SW 1271 (cell line): ENCODE measurements around the gene ZNF236.
"Not testable (repeated sequence)": the region's sequence is repeated elsewhere in the genome, so short reads cannot be mapped to it uniquely, and the experiment has no call there.

ENCODE experiments used
- DNase-seq, 2 experiments: peaks; one replicate each; lab custom pipeline; 2025; lab: John Stamatoyannopoulos, UW

ZNF236 gene

DNA sequence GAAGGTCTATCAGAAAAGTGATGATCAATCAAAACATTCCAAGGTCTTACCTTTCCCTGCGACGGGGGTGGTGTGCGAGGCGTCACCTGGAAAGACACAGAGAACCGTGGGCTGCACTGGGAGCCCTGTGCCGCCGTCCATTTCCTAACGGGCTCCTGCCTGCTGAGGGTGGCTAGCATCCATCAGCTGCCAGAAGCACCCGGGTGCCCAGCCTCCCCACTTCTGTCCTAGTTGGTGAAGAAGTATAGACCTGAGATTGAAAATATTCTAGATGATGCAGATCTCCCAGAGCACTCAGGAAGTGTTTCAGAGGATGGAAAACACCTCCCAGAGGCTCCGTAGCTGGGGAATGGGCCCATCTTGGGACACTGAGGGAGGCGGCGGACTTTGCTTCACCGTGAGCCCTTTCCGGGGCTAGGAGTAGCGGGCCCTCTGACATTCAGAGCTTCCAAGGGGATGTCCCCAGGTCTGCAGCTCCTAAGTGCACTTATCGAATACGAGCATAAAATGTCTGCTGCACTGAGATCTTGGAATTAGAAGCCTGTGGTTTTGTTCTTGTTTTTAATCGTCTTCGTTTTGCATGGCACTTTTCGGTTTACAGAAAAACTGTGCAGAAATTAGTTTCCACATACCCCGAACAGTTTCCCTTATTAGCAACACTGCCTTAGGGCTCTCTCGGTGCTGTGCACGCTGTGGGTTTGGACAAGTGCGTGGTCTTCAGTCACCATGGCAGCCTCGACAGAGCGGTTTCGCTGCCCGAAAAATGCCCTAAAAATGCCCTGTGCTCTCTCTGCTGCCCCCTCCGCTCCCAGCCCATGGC, 166.7 kb downstream of the ZNF236 start:
- no peak for DNase-seq

- no peak for DNase-seq
Observed at GRCh38 chr18:76989647-76990190, 167.4 kb downstream of the ZNF236 start.

- not testable (repeated sequence) for DNase-seq
Observed at GRCh38 chr18:76990343-76991020, 168.1 kb downstream of the ZNF236 start.

GRCh38 chr18:76991021-76991688, 168.8 kb downstream of the ZNF236 start:
- no peak for DNase-seq

DNA sequence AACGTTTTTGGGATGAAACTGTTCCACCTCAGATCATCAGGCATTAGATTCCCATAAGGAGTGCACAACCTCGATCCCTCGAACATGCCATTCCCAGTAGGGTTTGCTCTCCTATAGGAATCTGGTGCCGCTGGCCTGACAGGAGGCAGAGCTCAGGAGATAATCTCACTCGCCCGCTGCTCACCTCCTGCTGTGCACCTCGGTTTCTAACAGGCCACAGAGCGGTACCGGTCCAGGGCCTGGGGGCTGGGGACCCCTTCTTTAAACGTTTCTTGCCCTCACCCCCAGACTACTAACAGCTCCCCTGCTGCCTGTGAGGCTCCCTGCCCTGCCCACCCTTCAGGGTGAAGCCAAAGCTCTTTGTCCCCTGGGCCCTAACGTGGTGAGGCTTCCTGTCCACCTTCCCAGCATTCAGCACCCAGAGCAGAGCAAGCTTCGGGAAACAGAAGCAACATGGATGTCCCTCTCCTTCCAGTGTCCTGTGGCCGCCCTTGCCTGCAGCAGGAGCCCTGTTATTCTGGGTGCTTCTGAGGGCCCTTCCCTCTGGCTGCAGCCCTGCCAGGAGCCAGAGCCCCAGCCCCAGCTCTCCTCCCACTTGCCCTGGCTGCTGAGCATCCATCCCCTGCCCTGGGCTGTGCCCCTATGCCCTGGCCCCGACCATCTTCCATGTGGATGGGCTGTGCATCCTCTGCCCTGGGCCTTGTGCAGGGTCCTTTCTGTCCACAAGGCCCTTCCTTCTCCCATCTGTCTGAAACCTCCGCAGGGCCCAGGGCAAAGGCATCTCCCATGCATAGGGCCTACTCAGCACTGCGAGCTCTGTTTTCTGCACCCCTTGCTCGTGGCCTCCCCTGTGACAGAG, 170.1 kb downstream of the ZNF236 start:
- no peak for DNase-seq

DNA sequence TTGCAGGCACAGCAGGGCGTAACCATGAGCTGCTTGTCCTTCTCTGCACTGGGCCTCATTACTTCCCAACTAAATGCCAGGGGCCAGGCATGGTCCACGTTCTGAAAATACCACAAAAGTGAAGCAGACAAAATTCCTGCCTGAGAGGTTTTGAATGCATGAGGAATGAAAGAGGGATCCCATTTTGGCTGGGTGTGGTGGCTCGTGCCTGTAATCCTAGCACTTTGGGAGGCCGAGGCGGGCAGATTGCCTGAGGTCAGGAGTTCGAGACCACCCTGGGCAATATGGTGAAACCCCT, 170.7 kb downstream of the ZNF236 start:
- no peak for DNase-seq

GRCh38 chr18:76993573-76993972, 171.2 kb downstream of the ZNF236 start:
- DNase-seq: no peak

DNA sequence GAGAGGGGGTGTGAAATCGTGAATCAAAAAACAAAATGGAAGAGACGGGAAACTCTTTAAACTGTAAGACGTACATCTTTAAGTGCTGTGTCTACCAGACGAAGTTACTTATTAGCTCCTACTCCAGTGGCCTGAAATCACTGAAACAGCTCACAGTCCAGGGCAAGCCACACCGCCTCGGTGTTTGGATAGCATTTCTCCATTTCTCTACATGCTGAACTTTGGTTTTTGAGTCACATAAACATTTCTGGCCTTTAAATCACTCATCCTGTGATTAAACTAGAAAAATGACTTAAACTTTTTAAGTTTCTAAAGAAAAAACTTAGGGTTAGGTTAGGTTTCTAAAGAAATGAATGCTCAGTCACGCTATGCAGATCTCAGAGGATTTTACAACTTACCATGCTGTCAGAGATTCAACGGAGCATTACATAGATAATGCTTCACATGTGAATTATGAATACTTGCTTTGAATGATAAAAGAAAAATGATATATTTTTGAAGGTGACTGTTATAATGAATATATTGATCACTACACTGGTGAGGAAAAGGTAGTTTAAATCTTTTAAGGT, 171.8 kb downstream of the ZNF236 start:
- no peak for DNase-seq

DNA sequence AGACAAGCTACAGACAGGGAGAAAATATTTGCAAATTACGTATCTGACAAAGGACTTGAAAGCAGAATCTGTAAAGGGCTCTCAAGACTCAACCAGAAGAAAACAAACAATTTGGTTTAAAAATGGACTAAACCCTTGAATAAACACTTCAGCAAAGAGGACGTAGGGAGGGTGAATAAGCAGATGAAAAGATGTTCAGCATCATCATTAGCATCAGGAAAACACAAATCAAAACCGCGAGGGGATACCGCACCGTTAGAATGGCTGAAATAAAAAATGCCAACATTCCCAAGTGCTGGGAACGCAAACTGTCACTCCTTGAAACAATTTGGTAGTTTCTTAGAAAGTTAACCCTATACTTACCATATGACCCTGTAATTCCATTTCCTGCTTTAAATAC, 173.5 kb downstream of the ZNF236 start:
- DNase-seq: no peak

GRCh38 chr18:76996429-76996828, 174.1 kb downstream of the ZNF236 start:
- no peak for DNase-seq

DNA sequence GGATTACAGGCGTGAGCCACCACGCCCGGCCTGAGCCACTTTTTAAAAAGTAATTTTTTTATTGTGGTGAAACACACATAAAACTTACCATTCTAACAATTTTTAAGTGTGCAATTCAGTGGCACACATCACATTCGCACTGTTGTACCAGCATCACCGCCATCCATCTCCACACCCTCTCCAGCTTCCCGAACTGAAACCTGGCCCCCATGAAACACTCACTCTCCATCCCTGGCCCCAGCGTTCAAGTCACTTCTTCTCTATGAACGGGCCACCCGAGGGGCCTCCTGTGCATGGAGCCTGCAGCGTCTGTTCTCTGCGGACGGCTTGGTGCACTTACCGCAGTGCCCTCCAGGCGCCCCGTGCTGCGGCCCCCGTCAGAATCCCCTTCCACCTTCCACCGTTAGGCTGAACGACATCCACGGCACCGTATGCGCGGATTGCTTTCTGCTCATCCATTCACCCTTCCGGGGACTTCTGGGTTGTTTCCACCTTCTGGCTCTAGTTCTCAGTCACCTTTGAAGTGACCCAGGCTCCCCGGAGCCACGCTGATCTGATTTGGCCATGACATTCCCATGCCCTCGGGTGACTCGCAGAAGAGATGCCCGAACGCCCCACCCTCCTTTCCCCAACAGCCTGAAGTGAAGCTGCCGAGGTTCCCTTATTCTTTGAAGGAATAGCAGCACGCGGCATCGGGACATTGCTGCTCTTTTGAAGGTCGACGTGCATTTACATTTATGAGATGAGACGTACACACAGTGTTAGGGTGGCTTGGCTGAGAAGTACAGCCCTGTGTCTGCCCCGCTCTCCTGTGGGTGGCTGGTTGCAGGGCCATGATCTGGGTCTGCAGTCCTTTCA, 175.8 kb downstream of the ZNF236 start:
- DNase-seq: no peak

GRCh38 chr18:76999077-76999476, 176.7 kb downstream of the ZNF236 start:
- no peak for DNase-seq

DNA sequence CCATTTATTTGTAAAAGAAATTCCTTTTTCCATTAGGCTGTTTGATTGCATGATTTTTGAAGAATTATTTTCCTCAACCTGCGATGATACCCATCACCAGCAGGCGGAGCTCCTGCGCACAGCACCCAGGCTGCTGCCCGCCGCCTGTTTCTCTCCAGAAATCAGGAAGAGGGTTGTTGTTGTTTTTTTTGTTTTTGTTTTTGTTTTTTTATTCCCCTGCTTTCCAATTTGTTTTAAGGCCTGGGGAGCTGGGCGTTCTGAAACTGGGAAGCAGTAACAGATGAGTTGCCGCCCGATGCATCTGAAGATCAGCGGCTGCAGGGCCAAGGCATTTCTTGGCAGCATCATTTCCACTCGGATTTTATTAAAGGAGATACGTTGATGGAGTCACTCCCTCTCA, 178.2 kb downstream of the ZNF236 start:
- peak in 1 of 2 experiments; percentile 26 for DNase-seq

DNA sequence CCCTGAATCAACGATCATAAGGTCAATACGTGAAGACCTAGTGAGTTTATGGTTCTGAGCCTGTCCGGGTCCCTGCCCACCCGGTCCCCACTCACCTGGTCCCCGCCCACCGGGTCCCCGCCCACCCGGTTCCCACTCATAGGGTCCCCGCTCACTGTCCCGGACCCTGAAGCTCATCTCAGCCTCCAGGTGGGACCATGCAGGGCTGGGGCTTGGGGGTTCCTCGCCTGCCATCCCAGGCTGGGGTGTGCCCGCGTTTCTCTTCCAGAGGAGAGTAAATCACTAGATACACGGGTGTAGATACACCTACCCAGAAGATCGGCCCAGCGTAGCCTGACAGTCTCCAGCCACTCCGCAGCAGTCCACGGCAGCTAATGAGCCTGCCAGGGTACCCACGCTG, 178.7 kb downstream of the ZNF236 start:
- no peak for DNase-seq

DNA sequence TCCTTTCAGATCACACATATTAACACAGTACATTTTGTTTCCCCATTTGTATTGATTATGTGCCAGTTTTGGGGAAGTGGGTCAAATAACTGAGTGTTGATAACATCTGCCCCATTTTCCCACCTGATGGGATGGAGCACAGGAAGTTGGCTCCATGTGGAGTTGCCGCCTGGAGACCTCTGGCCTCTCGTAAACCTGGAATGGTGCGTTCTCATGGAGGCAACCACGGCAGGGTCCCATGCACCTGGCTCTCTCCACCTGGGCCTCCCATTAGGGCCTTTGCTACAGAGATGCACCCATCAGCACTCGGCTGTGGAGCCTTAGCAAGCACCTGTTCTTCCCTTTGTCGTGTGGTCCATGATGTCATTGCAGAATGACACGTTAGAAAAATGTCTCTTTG, 179.6 kb downstream of the ZNF236 start:
- DNase-seq: no peak

- no peak for DNase-seq
Observed at GRCh38 chr18:77002496-77002895, 180.1 kb downstream of the ZNF236 start.

GRCh38 chr18:77003316-77003715, 181.0 kb downstream of the ZNF236 start:
- no peak for DNase-seq

- DNase-seq: no peak
Observed at GRCh38 chr18:77004555-77005380, 182.4 kb downstream of the ZNF236 start.

- DNase-seq: no peak
Observed at GRCh38 chr18:77005651-77006195, 183.4 kb downstream of the ZNF236 start.
